Liver (tissue), 3 donors: ENCODE results near the gene MST1R.

Source experiments
- CTCF ChIP-seq: fragments of 150-350 bp; IDR thresholded peaks from 2 replicates; pipeline ENCODE4 v1.5.1; 2017; ENCODE audit warnings: improper control_type of control experiment, low read depth, low read length; ENCODE audit not compliant: missing input control
- GABPA ChIP-seq, 2 donors: IDR thresholded peaks in 1 of 2; conservative IDR thresholded peaks in 1 of 2; 2 replicates each; pipeline ENCODE4 v1.6.1; 2016; ENCODE audit warnings: antibody characterized with exemption in 2 of 2, mild to moderate bottlenecking in 1 of 2, moderate library complexity in 1 of 2
- MAX ChIP-seq: IDR thresholded peaks from 2 replicates; pipeline ENCODE4 v1.6.1; 2016; ENCODE audit warnings: antibody characterized with exemption
- NR2F2 ChIP-seq: IDR thresholded peaks from 2 replicates; pipeline ENCODE4 v1.6.1; 2016; ENCODE audit warnings: antibody characterized with exemption
- RAD21 ChIP-seq, 2 donors: IDR thresholded peaks; 2 replicates each; pipeline ENCODE4 v1.6.1; 2016; ENCODE audit warnings: antibody characterized with exemption in 2 of 2, mild to moderate bottlenecking in 2 of 2
- REST ChIP-seq: IDR thresholded peaks from 2 replicates; pipeline ENCODE4 v1.6.1; 2016; ENCODE audit warnings: antibody characterized with exemption, mild to moderate bottlenecking
- RXRA ChIP-seq, 2 donors: IDR thresholded peaks; 2 replicates each; pipeline ENCODE4 v1.6.1; 2017 to 2018; ENCODE audit warnings: antibody characterized with exemption in 2 of 2, mild to moderate bottlenecking in 1 of 2
- SP1 ChIP-seq: IDR thresholded peaks from 2 replicates; pipeline ENCODE4 v1.6.1; 2018; ENCODE audit warnings: antibody characterized with exemption, mild to moderate bottlenecking
- YY1 ChIP-seq: IDR thresholded peaks from 2 replicates; pipeline ENCODE4 v1.6.1; 2016; ENCODE audit warnings: antibody characterized with exemption, mild to moderate bottlenecking
- donor health status: healthy.
- donor health status: healthy.

GRCh38 chr3:49873623-49874022, 30.1 kb downstream of the MST1R start:
- TF ChIP-seq CTCF (no peak), YY1 (no peak), SP1 (peak; percentile 26), MAX (no peak), RAD21 (IDR thresholded peaks at IDR 0.05) (no peak), RXRA (IDR thresholded peaks at IDR 0.05) (no peak), NR2F2 (no peak), GABPA (IDR thresholded peaks at IDR 0.05 in 1 of 2, conservative IDR thresholded peaks at IDR 0.05 in 1 of 2) (no peak), REST (no peak)
